T follicular helper cell (primary cell): ENCODE measurements around the gene NHLRC2.
"Not testable (repeated sequence)": the region's sequence is repeated elsewhere in the genome, so short reads cannot be mapped to it uniquely, and the experiment has no call there.

ENCODE experiments used
- DNase-seq: peaks from one replicate; pipeline ENCODE4 v3.0.0-alpha.2; 2020; ENCODE audit warnings: low read depth

NHLRC2 gene

DNA sequence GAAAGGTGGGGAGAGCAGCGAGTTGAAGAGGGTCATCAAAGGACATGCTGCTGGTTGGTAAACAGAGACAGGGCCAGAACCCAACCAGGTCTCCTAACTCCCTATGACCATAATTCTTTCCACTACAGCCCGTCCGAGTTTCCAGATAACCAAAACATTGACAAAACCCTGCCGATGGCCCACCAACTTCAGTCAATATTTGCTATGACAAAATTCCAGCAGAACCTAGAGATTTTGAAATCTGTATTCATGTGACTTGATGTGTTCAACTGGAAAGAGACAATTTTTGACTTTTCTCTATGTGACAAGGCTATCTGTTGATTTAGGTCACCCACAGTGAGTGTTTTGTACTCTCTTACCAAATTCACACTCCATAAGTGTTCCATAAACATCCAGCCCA lies 86.7 kb downstream of the NHLRC2 start:
- DNase-seq = no peak

DNA sequence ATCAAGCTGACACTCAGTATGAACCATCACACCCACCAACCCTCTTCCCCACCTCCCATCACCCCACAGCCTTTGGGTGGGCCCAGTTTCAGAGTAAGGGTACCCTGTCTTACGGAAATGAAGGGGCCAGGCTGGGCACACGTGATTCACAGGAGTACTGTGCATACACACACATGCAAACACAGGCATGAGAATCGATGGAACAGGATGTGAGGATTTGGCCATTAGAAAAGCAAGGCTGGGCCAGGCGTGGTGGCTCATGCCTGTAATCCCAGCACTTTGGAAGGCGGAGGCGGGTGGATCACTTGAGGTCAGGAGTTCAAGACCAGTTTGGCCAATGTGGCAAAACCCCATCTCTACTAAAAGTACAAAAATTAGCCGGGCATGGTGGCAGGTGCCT lies 88.7 kb downstream of the NHLRC2 start:
- DNase-seq = not testable (repeated sequence)

GRCh38 chr10:113945075-113945686 lies 90.7 kb downstream of the NHLRC2 start:
- DNase-seq = no peak

GRCh38 chr10:113945687-113946085 lies 91.2 kb downstream of the NHLRC2 start:
- DNase-seq = no peak

DNA sequence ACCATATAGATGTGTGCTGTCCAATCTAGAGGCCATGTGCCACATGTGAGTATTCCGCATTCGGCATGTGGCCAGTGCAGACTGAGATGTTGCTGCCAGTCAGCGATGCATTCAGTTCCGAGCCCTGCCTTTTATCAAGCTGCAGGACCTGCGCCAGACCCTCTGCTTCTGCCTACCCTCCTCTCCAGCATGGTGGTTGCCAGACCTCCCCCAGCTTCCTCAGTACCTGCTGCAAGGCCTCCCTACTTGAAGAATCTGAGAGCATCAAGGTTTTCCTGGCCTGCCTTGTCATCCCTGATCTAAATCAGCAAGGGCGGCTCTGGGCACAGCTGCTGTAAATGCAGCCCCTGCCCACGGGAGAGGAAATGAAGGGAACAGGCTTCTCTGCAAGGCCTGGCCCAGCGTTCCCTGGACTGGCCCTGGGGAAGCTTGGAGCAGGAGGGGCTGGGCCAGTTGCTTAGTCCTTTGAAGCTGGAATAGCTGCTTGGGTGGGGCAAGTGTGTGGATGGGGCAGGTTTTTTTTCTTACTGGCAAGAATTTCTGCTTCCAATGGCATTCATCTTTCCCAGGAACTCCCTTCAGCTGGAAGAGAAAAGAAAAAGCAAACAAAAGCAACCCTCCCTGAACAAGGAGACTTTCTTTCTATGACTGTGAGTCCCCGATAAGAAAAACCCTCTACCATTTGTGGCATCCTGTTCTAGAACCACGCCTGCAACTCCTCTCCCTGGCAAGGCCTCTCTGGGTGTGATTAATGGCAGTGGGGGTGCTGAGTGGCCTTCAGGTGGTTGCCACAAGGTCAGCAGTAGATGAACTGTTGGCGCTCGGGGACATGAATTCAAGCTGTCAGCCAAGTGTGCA lies 93.0 kb downstream of the NHLRC2 start:
- DNase-seq = no peak

GRCh38 chr10:113948048-113948447 lies 93.6 kb downstream of the NHLRC2 start:
- no peak for DNase-seq

GRCh38 chr10:113950268-113950667 lies 95.8 kb downstream of the NHLRC2 start:
- no peak for DNase-seq

GRCh38 chr10:113953505-113954272 lies 99.2 kb downstream of the NHLRC2 start:
- DNase-seq = no peak

DNA sequence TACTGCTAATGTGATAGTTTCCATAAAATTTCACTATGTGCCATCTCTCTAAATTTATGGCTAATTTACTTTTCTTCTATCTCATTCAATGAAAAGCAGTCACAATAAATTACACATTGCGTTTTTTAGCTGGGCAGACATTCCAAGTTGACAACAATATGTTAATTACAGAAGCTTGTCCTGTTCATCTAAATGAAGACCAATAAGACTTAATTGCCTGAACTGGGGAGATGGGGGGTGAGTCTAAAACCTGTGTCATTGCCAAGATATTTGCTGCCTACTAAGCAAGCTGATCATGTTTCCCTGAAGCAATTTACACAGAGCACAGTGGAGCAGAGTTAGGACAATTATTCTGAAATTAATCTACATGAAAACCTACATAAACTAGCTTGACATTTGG lies 99.9 kb downstream of the NHLRC2 start:
- no peak for DNase-seq

GRCh38 chr10:113957013-113957412 lies 102.6 kb downstream of the NHLRC2 start:
- no peak for DNase-seq

DNA sequence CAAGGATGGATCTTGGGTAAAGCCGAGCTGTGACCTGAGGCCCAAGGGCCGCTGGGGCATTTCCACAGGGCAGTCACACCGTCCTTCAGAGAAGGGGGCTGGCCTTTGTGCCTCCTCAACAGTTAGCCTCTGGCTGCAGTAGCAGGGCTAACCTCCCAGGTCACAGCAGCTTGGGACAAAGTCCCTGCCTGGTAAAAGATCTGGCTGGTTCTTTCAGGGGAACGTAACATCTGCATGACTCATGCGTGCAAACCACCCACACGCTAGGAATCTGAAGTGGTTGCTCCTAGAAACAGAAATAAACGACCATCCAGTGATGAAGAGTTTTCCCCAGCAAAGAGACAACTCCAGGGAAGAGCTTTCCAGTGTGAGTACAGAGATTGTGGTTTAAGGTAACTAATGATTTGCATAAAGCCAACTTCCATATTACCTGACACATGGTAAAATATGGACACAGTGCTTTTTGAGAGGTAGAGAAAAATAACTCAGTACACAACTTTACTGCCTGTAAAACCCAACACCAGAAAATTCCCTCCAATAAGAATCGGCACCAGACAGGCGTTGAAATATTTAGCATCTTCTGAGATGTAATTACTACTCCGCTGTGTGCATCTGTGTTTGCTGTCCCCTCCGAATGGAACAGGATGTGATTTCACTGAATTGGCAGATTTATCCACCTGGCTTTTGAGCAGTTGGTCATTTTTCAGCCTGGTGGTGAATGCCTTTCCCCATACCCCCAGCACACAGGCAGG lies 104.3 kb downstream of the NHLRC2 start:
- no peak for DNase-seq

- DNase-seq = no peak
These were observed 104.9 kb downstream of the NHLRC2 start for GRCh38 chr10:113959383-113959760.

DNA sequence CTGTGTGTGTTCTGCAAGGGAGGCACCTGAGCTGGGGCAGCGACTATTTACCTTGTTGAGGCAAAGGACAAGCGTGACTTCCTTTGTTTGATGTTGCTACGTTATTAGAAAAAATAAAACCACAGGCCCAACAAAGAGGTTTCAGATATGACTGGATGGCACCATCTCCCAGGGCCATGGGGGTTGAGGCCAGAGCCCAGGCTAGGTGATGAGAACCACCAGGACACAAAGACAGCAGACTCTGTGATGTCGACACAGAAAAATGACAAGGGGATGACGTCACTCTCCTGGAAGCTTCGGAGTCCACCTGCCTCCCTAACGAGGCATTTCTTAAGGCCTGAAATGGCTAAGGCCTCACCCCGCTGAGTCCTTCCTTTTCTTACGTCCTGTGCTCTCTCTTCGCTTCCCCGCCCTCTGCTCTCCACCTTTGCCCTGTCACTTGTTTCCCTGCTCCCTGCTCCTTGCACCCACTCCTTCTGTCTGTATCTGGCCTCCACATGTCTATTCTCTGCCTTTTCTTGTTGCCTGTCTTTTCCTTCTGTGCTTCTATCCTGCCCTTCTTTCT lies 106.2 kb downstream of the NHLRC2 start:
- DNase-seq = peak; percentile 30

DNA sequence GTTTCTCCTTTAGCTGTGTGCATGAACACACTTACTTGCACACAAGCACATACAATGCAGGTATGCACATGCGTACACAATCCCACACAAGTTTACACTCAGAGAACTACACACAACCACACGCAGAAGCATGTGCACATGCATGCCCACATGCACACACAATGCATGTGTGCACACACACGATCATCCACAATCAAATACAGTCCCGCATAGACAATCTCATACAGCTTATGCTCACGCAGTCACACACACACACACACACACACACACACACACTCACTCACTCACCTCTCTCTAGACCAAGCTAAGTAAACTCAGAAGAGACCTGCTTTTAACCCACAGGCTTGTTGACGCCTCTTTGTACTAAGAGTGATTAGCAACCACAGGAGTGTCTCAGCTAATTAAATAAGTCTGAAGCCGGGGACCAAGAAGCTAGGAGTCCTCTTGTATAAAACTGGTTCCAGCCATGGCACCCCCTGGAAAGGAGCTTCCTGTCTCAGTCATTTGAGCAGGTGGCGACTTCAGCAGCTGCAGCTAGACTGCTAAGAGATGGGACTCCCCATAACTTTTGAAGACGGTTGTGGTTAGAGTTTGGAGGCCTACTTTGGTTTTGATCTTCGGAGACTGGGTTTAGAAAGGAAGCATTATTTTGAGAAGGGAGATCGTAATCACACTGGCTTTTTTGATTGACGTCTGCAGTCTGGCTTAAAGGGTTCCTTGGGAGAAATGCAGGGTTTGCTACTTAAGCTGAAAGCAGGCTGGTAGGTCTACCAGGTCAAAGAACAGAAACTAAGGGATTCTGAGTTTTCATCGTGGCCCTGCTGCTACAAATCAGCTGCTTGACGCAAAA lies 106.9 kb downstream of the NHLRC2 start:
- DNase-seq = peak; percentile 70

DNA sequence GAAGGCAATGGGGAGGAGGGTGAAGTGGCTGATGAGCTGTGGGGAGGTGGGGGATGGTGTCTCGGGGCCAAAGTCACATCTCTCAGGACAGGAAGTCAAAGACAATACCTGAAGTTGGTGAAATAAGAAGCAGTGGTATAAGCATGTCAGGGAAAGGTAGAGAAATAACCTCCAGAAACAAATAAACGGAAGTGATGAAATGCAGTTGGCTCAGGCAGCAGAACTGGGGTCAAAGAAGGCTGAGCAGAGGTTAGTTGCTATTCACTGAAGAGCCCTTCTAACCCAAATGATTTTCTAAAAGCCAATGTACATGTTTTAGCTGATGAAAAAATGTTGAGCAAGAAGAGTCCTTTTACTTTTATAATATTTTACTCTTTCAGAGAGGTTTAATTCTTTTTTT lies 110.6 kb downstream of the NHLRC2 start:
- no peak for DNase-seq

- DNase-seq = no peak
These were observed 111.2 kb downstream of the NHLRC2 start for GRCh38 chr10:113965683-113966082.
